Measurements from ENCODE around the gene TMBIM1.

TMBIM1 gene

GRCh38 chr2:218229851-218230250, 62.5 kb downstream of the TMBIM1 start:
- Histone ChIP-seq H4K20me1 (ENCODE audit: insufficient read depth, low read length) (no peaks in the 10 kb centered on the region), H3K9me3 (ENCODE audit: low read length) (no peaks in the 10 kb centered on the region), H3K27ac (ENCODE audit: low read depth, low read length, poor library complexity, severe bottlenecking) (peak overlapping the region; percentile 11), H3K4me3 (ENCODE audit: low read depth, low read length, poor library complexity, severe bottlenecking) (no peak overlapping the region), H2AFZ (ENCODE audit: low read length) (no peak overlapping the region), H3K4me1 (ENCODE audit: insufficient read depth, low read length, severe bottlenecking) (peaks cover 16% of the 10 kb centered on the region), H3F3A (ENCODE audit: insufficient read depth, low read length) (no peaks in the 10 kb centered on the region), H3K4me2 (ENCODE audit: low read length) (no peak overlapping the region), H3K79me2 (ENCODE audit: insufficient read depth, low read length) (peaks cover 4% of the 10 kb centered on the region), H3K9me2 (ENCODE audit: low read depth, low read length) (no peaks in the 10 kb centered on the region), H3K27me3 (ENCODE audit: insufficient read depth, low read length) (no peaks in the 10 kb centered on the region), H3K9ac (ENCODE audit: low read length) (no peak overlapping the region), H3K36me3 (ENCODE audit: insufficient read depth, low read length) (peaks cover 97% of the 10 kb centered on the region)
- no peak for TF ChIP-seq CTCF (IDR thresholded peaks at IDR 0.05; ENCODE audit: low read length)

GRCh38 chr2:218229239-218229638, 63.1 kb downstream of the TMBIM1 start:
- H2AFZ ChIP-seq (ENCODE audit: low read length): no peak overlapping the region
- H3K27ac ChIP-seq (ENCODE audit: low read depth, low read length, poor library complexity, severe bottlenecking): peak overlapping the region; percentile 43
- no peak overlapping the region for H3K4me2 ChIP-seq (ENCODE audit: low read length)
- H3K27me3 ChIP-seq (ENCODE audit: insufficient read depth, low read length): no peaks in the 10 kb centered on the region
- no peaks in the 10 kb centered on the region for H3F3A ChIP-seq (ENCODE audit: insufficient read depth, low read length)
- H3K9ac ChIP-seq (ENCODE audit: low read length): no peak overlapping the region
- H3K36me3 ChIP-seq (ENCODE audit: insufficient read depth, low read length): peaks cover 97% of the 10 kb centered on the region
- no peaks in the 10 kb centered on the region for H4K20me1 ChIP-seq (ENCODE audit: insufficient read depth, low read length)
- H3K9me3 ChIP-seq (ENCODE audit: low read length): no peaks in the 10 kb centered on the region
- TF ChIP-seq CTCF (IDR thresholded peaks at IDR 0.05; ENCODE audit: low read length): no peak
- TF ChIP-seq EZH2 (IDR thresholded peaks at IDR 0.05; ENCODE audit: borderline replicate concordance, low read length): no peak
- H3K79me2 ChIP-seq (ENCODE audit: insufficient read depth, low read length): peaks cover 11% of the 10 kb centered on the region
- H3K9me2 ChIP-seq (ENCODE audit: low read depth, low read length): no peaks in the 10 kb centered on the region
- no peak overlapping the region for H3K4me3 ChIP-seq (ENCODE audit: low read depth, low read length, poor library complexity, severe bottlenecking)
- peaks cover 16% of the 10 kb centered on the region for H3K4me1 ChIP-seq (ENCODE audit: insufficient read depth, low read length, severe bottlenecking)

- Histone ChIP-seq H3K27me3 (ENCODE audit: insufficient read depth, low read length) (no peaks in the 10 kb centered on the region), H3K9ac (ENCODE audit: low read length) (no peak overlapping the region), H4K20me1 (ENCODE audit: insufficient read depth, low read length) (peaks cover 4% of the 10 kb centered on the region; the same call in 1 of the 2 replicates), H3K4me1 (ENCODE audit: insufficient read depth, low read length, severe bottlenecking) (peaks cover 16% of the 10 kb centered on the region), H3F3A (ENCODE audit: insufficient read depth, low read length) (no peaks in the 10 kb centered on the region), H3K36me3 (ENCODE audit: insufficient read depth, low read length) (peaks cover 97% of the 10 kb centered on the region), H2AFZ (ENCODE audit: low read length) (no peak overlapping the region), H3K27ac (ENCODE audit: low read depth, low read length, poor library complexity, severe bottlenecking) (peak overlapping the region; percentile 43), H3K4me3 (ENCODE audit: low read depth, low read length, poor library complexity, severe bottlenecking) (no peak overlapping the region), H3K79me2 (ENCODE audit: insufficient read depth, low read length) (peaks cover 18% of the 10 kb centered on the region), H3K9me3 (ENCODE audit: low read length) (no peaks in the 10 kb centered on the region), H3K4me2 (ENCODE audit: low read length) (no peak overlapping the region), H3K9me2 (ENCODE audit: low read depth, low read length) (no peaks in the 10 kb centered on the region)
- TF ChIP-seq CTCF (IDR thresholded peaks at IDR 0.05; ENCODE audit: low read length) (no peak), EZH2 (IDR thresholded peaks at IDR 0.05; ENCODE audit: borderline replicate concordance, low read length) (no peak)
Observed at GRCh38 chr2:218228366-218229090, 63.8 kb downstream of the TMBIM1 start.
